ENCODE measurements around the gene TRIM6.

GRCh38 chr11:5592615-5593014 lies 3.8 kb upstream of the TRIM6 start:
- TF ChIP-seq TP53 (CRISPR knock-in tag; IDR thresholded peaks at IDR 0.05), result no peak
- TF ChIP-seq ZNF396 (CRISPR knock-in tag; IDR thresholded peaks at IDR 0.05; ENCODE audit: borderline replicate concordance), result no peak
- no peak for TF ChIP-seq MXD4 (CRISPR knock-in tag; IDR thresholded peaks at IDR 0.05; ENCODE audit: borderline replicate concordance)
- no peak for TF ChIP-seq ATF1 (CRISPR knock-in tag; IDR thresholded peaks at IDR 0.05)
- TF ChIP-seq ZNF121 (CRISPR knock-in tag; IDR thresholded peaks at IDR 0.05), result no peak
- no peak for TF ChIP-seq CTCF (IDR thresholded peaks at IDR 0.05)
- no peak for TF ChIP-seq FOXP1 (CRISPR knock-in tag; IDR thresholded peaks at IDR 0.05; ENCODE audit: borderline replicate concordance)
- no peak for TF ChIP-seq ZBTB43 (CRISPR knock-in tag; IDR thresholded peaks at IDR 0.05)
- TF ChIP-seq NR1H2 (CRISPR knock-in tag; IDR thresholded peaks at IDR 0.05), result no peak

Measured in WTC11 (cell line).